ENCODE results near the gene STK26. TPM values are rescaled to one million over a fixed set of nuclear protein-coding genes. Genes with fewer than 3 reads are reported as not detected.

The STK26 gene
- total RNA-seq, 1 donor from 2014 or later = 10.6 TPM

- no peaks in the 10 kb centered on the region for H3K4me1 ChIP-seq
- no peaks in the 10 kb centered on the region for H3K27me3 ChIP-seq (ENCODE audit: low read depth)
- no peak for TF ChIP-seq CTCF (IDR thresholded peaks at IDR 0.05)
- H3K4me3 ChIP-seq = no peak overlapping the region
- no peak for ATAC-seq
- H3K27ac ChIP-seq = no peak overlapping the region
- no peak for DNase-seq
- intact Hi-C loops (cut with DNase I) = no loop called here
- no peaks in the 10 kb centered on the region for H3K9me3 ChIP-seq
- H3K36me3 ChIP-seq = peaks cover 7% of the 10 kb centered on the region
These were observed 45.3 kb downstream of the STK26 start for GRCh38 chrX:132068405-132068804.

GRCh38 chrX:132071254-132071653, 48.2 kb downstream of the STK26 start:
- Histone ChIP-seq H3K4me1 (no peaks in the 10 kb centered on the region), H3K4me3 (no peak overlapping the region), H3K36me3 (peaks cover 9% of the 10 kb centered on the region), H3K27ac (no peak overlapping the region), H3K9me3 (no peaks in the 10 kb centered on the region), H3K27me3 (ENCODE audit: low read depth) (no peaks in the 10 kb centered on the region)
- ATAC-seq (no peak), DNase-seq (no peak)
- intact Hi-C loops (cut with DNase I) = no loop called here
- TF ChIP-seq CTCF (IDR thresholded peaks at IDR 0.05) = peak; percentile 13

GRCh38 chrX:132077414-132077813, 54.3 kb downstream of the STK26 start:
- intact Hi-C loops (cut with DNase I) = no loop called here
- Histone ChIP-seq H3K36me3 (peaks cover 9% of the 10 kb centered on the region), H3K27me3 (ENCODE audit: low read depth) (no peaks in the 10 kb centered on the region), H3K27ac (no peak overlapping the region), H3K9me3 (no peaks in the 10 kb centered on the region), H3K4me1 (no peaks in the 10 kb centered on the region), H3K4me3 (no peak overlapping the region)
- no peak for ATAC-seq
- no peak for DNase-seq
- TF ChIP-seq CTCF (IDR thresholded peaks at IDR 0.05) = no peak

- intact Hi-C loops (cut with DNase I) = no loop called here
- no peak for TF ChIP-seq CTCF (IDR thresholded peaks at IDR 0.05)
- no peak overlapping the region for H3K27ac ChIP-seq
- H3K4me1 ChIP-seq = no peaks in the 10 kb centered on the region
- no peaks in the 10 kb centered on the region for H3K27me3 ChIP-seq (ENCODE audit: low read depth)
- H3K9me3 ChIP-seq = no peaks in the 10 kb centered on the region
- peaks cover 6% of the 10 kb centered on the region for H3K36me3 ChIP-seq
- DNase-seq = no peak
- no peak for ATAC-seq
- no peak overlapping the region for H3K4me3 ChIP-seq
These were observed 54.8 kb downstream of the STK26 start for GRCh38 chrX:132077912-132078311.

- Histone ChIP-seq H3K9me3 (no peaks in the 10 kb centered on the region), H3K36me3 (no peaks in the 10 kb centered on the region), H3K27ac (no peak overlapping the region), H3K4me3 (no peak overlapping the region), H3K4me1 (no peaks in the 10 kb centered on the region), H3K27me3 (ENCODE audit: low read depth) (no peaks in the 10 kb centered on the region)
- ATAC-seq (no peak), DNase-seq (no peak)
- intact Hi-C loops (cut with DNase I) = no loop called here
- TF ChIP-seq CTCF (IDR thresholded peaks at IDR 0.05) = no peak
These were observed 62.7 kb downstream of the STK26 start for GRCh38 chrX:132085786-132086185.

- no peaks in the 10 kb centered on the region for H3K4me1 ChIP-seq
- H3K27me3 ChIP-seq (ENCODE audit: low read depth) = no peaks in the 10 kb centered on the region
- H3K36me3 ChIP-seq = no peaks in the 10 kb centered on the region
- no peak for TF ChIP-seq CTCF (IDR thresholded peaks at IDR 0.05)
- H3K4me3 ChIP-seq = no peak overlapping the region
- H3K9me3 ChIP-seq = no peaks in the 10 kb centered on the region
- ATAC-seq (no peak), DNase-seq (no peak)
- intact Hi-C loops (cut with DNase I) = no loop called here
- H3K27ac ChIP-seq = no peak overlapping the region
These were observed 63.6 kb downstream of the STK26 start for GRCh38 chrX:132086672-132087071.
